NCI-H2196 treated with DMSO at 0.1 percent for 48 hours (cell line): Measurements from ENCODE around the gene CCDC180.
"Not testable (repeated sequence)": the region's sequence is repeated elsewhere in the genome, so short reads cannot be mapped to it uniquely, and the experiment has no call there.

ENCODE experiments used
- DNase-seq: peaks from one replicate; lab custom pipeline; 2025; ENCODE audit not compliant: unreplicated experiment; lab: John Stamatoyannopoulos, UW

CCDC180 gene

GRCh38 chr9:97310896-97311295, 3.4 kb downstream of the CCDC180 start:
- DNase-seq = no peak

GRCh38 chr9:97311798-97312500, 4.5 kb downstream of the CCDC180 start:
- DNase-seq = no peak

GRCh38 chr9:97312556-97312955, 5.1 kb downstream of the CCDC180 start:
- no peak for DNase-seq

- no peak for DNase-seq
These were observed 5.8 kb downstream of the CCDC180 start for GRCh38 chr9:97313243-97313642.

GRCh38 chr9:97313746-97314145, 6.3 kb downstream of the CCDC180 start:
- DNase-seq = no peak

GRCh38 chr9:97314503-97314902, 7.0 kb downstream of the CCDC180 start:
- no peak for DNase-seq

GRCh38 chr9:97315550-97315949, 8.1 kb downstream of the CCDC180 start:
- no peak for DNase-seq

GRCh38 chr9:97316904-97317303, 9.4 kb downstream of the CCDC180 start:
- DNase-seq = no peak

- DNase-seq = no peak
These were observed 11.0 kb downstream of the CCDC180 start for GRCh38 chr9:97318433-97318832.

GRCh38 chr9:97319395-97319794, 11.9 kb downstream of the CCDC180 start:
- no peak for DNase-seq

GRCh38 chr9:97320080-97320642, 12.7 kb downstream of the CCDC180 start:
- no peak for DNase-seq

- DNase-seq = no peak
These were observed 13.8 kb downstream of the CCDC180 start for GRCh38 chr9:97321251-97321650.

- no peak for DNase-seq
These were observed 14.2 kb downstream of the CCDC180 start for GRCh38 chr9:97321691-97322090.

- no peak for DNase-seq
These were observed 14.6 kb downstream of the CCDC180 start for GRCh38 chr9:97322105-97322504.

- DNase-seq = no peak
These were observed 17.5 kb downstream of the CCDC180 start for GRCh38 chr9:97324954-97325353.

- no peak for DNase-seq
These were observed 20.1 kb downstream of the CCDC180 start for GRCh38 chr9:97327562-97327961.

- DNase-seq = no peak
These were observed 25.5 kb downstream of the CCDC180 start for GRCh38 chr9:97332993-97333392.

- DNase-seq = not testable (repeated sequence)
These were observed 28.2 kb downstream of the CCDC180 start for GRCh38 chr9:97335622-97336021.

- no peak for DNase-seq
These were observed 41.4 kb downstream of the CCDC180 start for GRCh38 chr9:97348871-97349270.

- DNase-seq = no peak
These were observed 41.9 kb downstream of the CCDC180 start for GRCh38 chr9:97349400-97349799.

GRCh38 chr9:97354637-97355036, 47.2 kb downstream of the CCDC180 start:
- no peak for DNase-seq

- no peak for DNase-seq
These were observed 49.6 kb downstream of the CCDC180 start for GRCh38 chr9:97357056-97357455.
